Activated CD4-positive, alpha-beta memory T cell treated with anti-CD3 and anti-CD28 coated beads, Interleukin-2, amount 10 ng/mL, durations not matched to agents 7 days and 5 days (primary cell): ENCODE measurements around the gene MARF1. TPM values are rescaled to one million over a fixed set of nuclear protein-coding genes. Genes with fewer than 3 reads are reported as not detected.
"Not testable (repeated sequence)": the region's sequence is repeated elsewhere in the genome, so short reads cannot be mapped to it uniquely, and the experiment has no call there.

ENCODE experiments used
- CTCF ChIA-PET: fragments of 350-600 bp; sonication (Branson Sonifier 250); formaldehyde crosslinking; loops from one replicate; lab custom pipeline; 2021; ENCODE audit warnings: antibody characterized with exemption, inconsistent platforms; lab: Charles Lee
- POLR2A ChIA-PET: fragments of 350-600 bp; sonication (Branson Sonifier 250); formaldehyde crosslinking; loops from one replicate; lab custom pipeline; 2021; ENCODE audit warnings: antibody characterized with exemption; lab: Charles Lee
- DNase-seq: peaks from one replicate; pipeline ENCODE4 v3.0.0-alpha.2; 2020
- H3K27ac Mint-ChIP-seq: one replicate; pipeline ENCODE4 v1.8.0; 2021; ENCODE audit warnings: mild to moderate bottlenecking, mixed read lengths
- H3K27me3 Mint-ChIP-seq: one replicate; pipeline ENCODE4 v1.8.0; 2021; ENCODE audit warnings: mixed read lengths
- H3K36me3 Mint-ChIP-seq: one replicate; pipeline ENCODE4 v1.8.0; 2021; ENCODE audit warnings: low read depth, mixed read lengths
- H3K4me1 Mint-ChIP-seq: one replicate; pipeline ENCODE4 v1.8.0; 2021; ENCODE audit warnings: mixed read lengths
- H3K4me3 Mint-ChIP-seq: one replicate; pipeline ENCODE4 v1.8.0; 2021; ENCODE audit warnings: mild to moderate bottlenecking, mixed read lengths
- H3K9me3 Mint-ChIP-seq: one replicate; pipeline ENCODE4 v1.8.0; 2021; ENCODE audit warnings: mixed read lengths
- total RNA-seq, 2 experiments: library from RNA; stranded (reverse); gene quantifications; one replicate each; pipeline ENCODE4 v1.2.3, GENCODE V29; 2021

The MARF1 gene
- total RNA-seq, 2 experiments from 2014 or later: 85.4 to 85.5 TPM

- no peak overlapping the region for H3K4me3 Mint-ChIP-seq
- DNase-seq: no peak
- peak overlapping the region; percentile 99 for H3K27ac Mint-ChIP-seq
- CTCF ChIA-PET: interaction anchor here (1.0 to 3.0 kb wide), 5 partner anchors 11 to 33 kb away, joined by 3 to 11 read pairs (median 7); partner anchors contain the start of gene MARF1
- H3K9me3 Mint-ChIP-seq: no peaks in the 10 kb centered on the region
- H3K36me3 Mint-ChIP-seq: peaks cover 77% of the 10 kb centered on the region
- H3K4me1 Mint-ChIP-seq: peaks cover 56% of the 10 kb centered on the region
- H3K27me3 Mint-ChIP-seq: no peaks in the 10 kb centered on the region
- POLR2A ChIA-PET: interaction anchor here (0.7 to 3.8 kb wide), 6 partner anchors 9 to 81 kb away, joined by 3 to 50 read pairs (median 13); partner anchors contain the start of genes MARF1 and NDE1
These were observed 28.7 kb upstream of the MARF1 start for GRCh38 chr16:15671530-15672117.

- DNase-seq: no peak
- H3K9me3 Mint-ChIP-seq: no peaks in the 10 kb centered on the region
- no peaks in the 10 kb centered on the region for H3K27me3 Mint-ChIP-seq
- ChIA-PET CTCF (interaction anchor here (0.7 kb wide), 1 partner anchor 153 kb away, joined by 4 read pairs; no protein-coding TSS in a partner anchor), POLR2A (interaction anchor here (3.8 kb wide), 1 partner anchor 25 kb away, joined by 14 read pairs; the partner anchor contains the start of gene MARF1)
- no peak overlapping the region for H3K4me3 Mint-ChIP-seq
- H3K36me3 Mint-ChIP-seq: peaks cover 69% of the 10 kb centered on the region
- peaks cover 26% of the 10 kb centered on the region for H3K4me1 Mint-ChIP-seq
- no peak overlapping the region for H3K27ac Mint-ChIP-seq
These were observed 24.3 kb upstream of the MARF1 start for GRCh38 chr16:15667091-15667742.

GRCh38 chr16:15665107-15665506 lies 22.2 kb upstream of the MARF1 start:
- ChIA-PET CTCF (no interaction called here), POLR2A (interaction anchor here (3.8 kb wide), 1 partner anchor 23 kb away, joined by 14 read pairs; the partner anchor contains the start of gene MARF1)
- Mint-ChIP-seq H3K27me3 (no peaks in the 10 kb centered on the region), H3K9me3 (no peaks in the 10 kb centered on the region), H3K36me3 (peaks cover 64% of the 10 kb centered on the region), H3K27ac (no peak overlapping the region), H3K4me3 (no peak overlapping the region), H3K4me1 (peaks cover 20% of the 10 kb centered on the region)
- DNase-seq: no peak

GRCh38 chr16:15660203-15660601 lies 17.2 kb upstream of the MARF1 start:
- ChIA-PET CTCF (interaction anchor here (1.1 to 2.9 kb wide), 2 partner anchors 11 to 44 kb away, joined by 5 to 11 read pairs; no protein-coding TSS in a partner anchor), POLR2A (interaction anchor here (1.3 to 3.6 kb wide), 4 partner anchors 9 to 17 kb away, joined by 3 to 21 read pairs (median 14); partner anchors contain the start of gene MARF1)
- Mint-ChIP-seq H3K27me3 (no peaks in the 10 kb centered on the region), H3K4me3 (no peak overlapping the region), H3K4me1 (peaks cover 48% of the 10 kb centered on the region), H3K27ac (peak overlapping the region; percentile 67), H3K9me3 (no peaks in the 10 kb centered on the region), H3K36me3 (peaks cover 59% of the 10 kb centered on the region)
- no peak for DNase-seq

GRCh38 chr16:15658556-15658955 lies 15.6 kb upstream of the MARF1 start:
- CTCF ChIA-PET: interaction anchor here (0.8 to 2.9 kb wide), 5 partner anchors 13 to 46 kb away, joined by 3 to 11 read pairs (median 3); partner anchors contain the start of gene MARF1
- Mint-ChIP-seq H3K4me1 (peaks cover 54% of the 10 kb centered on the region), H3K27me3 (no peaks in the 10 kb centered on the region), H3K36me3 (peaks cover 55% of the 10 kb centered on the region), H3K9me3 (no peaks in the 10 kb centered on the region), H3K27ac (peak overlapping the region; percentile 79), H3K4me3 (no peak overlapping the region)
- DNase-seq: no peak
- POLR2A ChIA-PET: interaction anchor here (0.9 to 3.6 kb wide), 5 partner anchors 12 to 68 kb away, joined by 3 to 21 read pairs (median 5); partner anchors contain the start of gene MARF1

GRCh38 chr16:15658149-15658548 lies 15.2 kb upstream of the MARF1 start:
- ChIA-PET CTCF (interaction anchor here (1.0 to 2.9 kb wide), 5 partner anchors 13 to 46 kb away, joined by 3 to 11 read pairs (median 3); partner anchors contain the start of gene MARF1), POLR2A (interaction anchor here (0.9 to 3.6 kb wide), 4 partner anchors 13 to 24 kb away, joined by 3 to 21 read pairs (median 12); partner anchors contain the start of gene MARF1)
- H3K4me3 Mint-ChIP-seq: no peak overlapping the region
- peaks cover 57% of the 10 kb centered on the region for H3K4me1 Mint-ChIP-seq
- H3K27me3 Mint-ChIP-seq: no peaks in the 10 kb centered on the region
- peaks cover 55% of the 10 kb centered on the region for H3K36me3 Mint-ChIP-seq
- H3K27ac Mint-ChIP-seq: peak overlapping the region; percentile 52
- no peak for DNase-seq
- H3K9me3 Mint-ChIP-seq: no peaks in the 10 kb centered on the region

- DNase-seq, CTCF ChIA-PET, H3K4me3 Mint-ChIP-seq, POLR2A ChIA-PET, H3K27me3 Mint-ChIP-seq, H3K27ac Mint-ChIP-seq, H3K9me3 Mint-ChIP-seq: not testable (repeated sequence)
- H3K4me1 Mint-ChIP-seq: peaks cover 60% of the 10 kb centered on the region
- peaks cover 56% of the 10 kb centered on the region for H3K36me3 Mint-ChIP-seq
These were observed 12.6 kb upstream of the MARF1 start for GRCh38 chr16:15655561-15655960.

GRCh38 chr16:15654591-15654990 lies 11.6 kb upstream of the MARF1 start:
- peaks cover 56% of the 10 kb centered on the region for H3K36me3 Mint-ChIP-seq
- H3K4me3 Mint-ChIP-seq: no peak overlapping the region
- ChIA-PET CTCF (no interaction called here), POLR2A (no interaction called here)
- DNase-seq: no peak
- H3K9me3 Mint-ChIP-seq: no peaks in the 10 kb centered on the region
- H3K4me1 Mint-ChIP-seq: peaks cover 57% of the 10 kb centered on the region
- no peak overlapping the region for H3K27ac Mint-ChIP-seq
- H3K27me3 Mint-ChIP-seq: no peaks in the 10 kb centered on the region

GRCh38 chr16:15653227-15653626 lies 10.3 kb upstream of the MARF1 start:
- Mint-ChIP-seq H3K27ac (peak overlapping the region; percentile 52), H3K36me3 (peaks cover 50% of the 10 kb centered on the region), H3K27me3 (no peaks in the 10 kb centered on the region), H3K9me3 (no peaks in the 10 kb centered on the region), H3K4me1 (peaks cover 49% of the 10 kb centered on the region), H3K4me3 (peak overlapping the region; percentile 42)
- CTCF ChIA-PET: interaction anchor here (0.9 to 1.6 kb wide), 2 partner anchors 10 to 19 kb away, joined by 3 to 7 read pairs; no protein-coding TSS in a partner anchor
- DNase-seq: no peak
- POLR2A ChIA-PET: interaction anchor here (1.2 to 4.4 kb wide), 2 partner anchors 10 to 22 kb away, joined by 3 to 39 read pairs; partner anchors contain the start of gene MARF1

GRCh38 chr16:15652293-15653001 lies 9.5 kb upstream of the MARF1 start:
- POLR2A ChIA-PET: interaction anchor here (1.2 to 4.4 kb wide), 2 partner anchors 10 to 21 kb away, joined by 3 to 39 read pairs; partner anchors contain the start of gene MARF1
- peak overlapping the region; percentile 98 for H3K4me3 Mint-ChIP-seq
- peaks cover 42% of the 10 kb centered on the region for H3K36me3 Mint-ChIP-seq
- H3K27me3 Mint-ChIP-seq: no peaks in the 10 kb centered on the region
- H3K4me1 Mint-ChIP-seq: peaks cover 41% of the 10 kb centered on the region
- CTCF ChIA-PET: interaction anchor here (1.6 kb wide), 1 partner anchor 20 kb away, joined by 7 read pairs; no protein-coding TSS in a partner anchor
- H3K9me3 Mint-ChIP-seq: no peaks in the 10 kb centered on the region
- peak overlapping the region; percentile 45 for H3K27ac Mint-ChIP-seq
- DNase-seq: no peak

- Mint-ChIP-seq H3K4me3 (peak overlapping the region; percentile 98), H3K36me3 (peaks cover 27% of the 10 kb centered on the region), H3K27me3 (no peaks in the 10 kb centered on the region), H3K4me1 (peaks cover 31% of the 10 kb centered on the region), H3K27ac (peak overlapping the region; percentile 91), H3K9me3 (no peaks in the 10 kb centered on the region)
- ChIA-PET CTCF (interaction anchor here (1.4 kb wide), 1 partner anchor 8 kb away, joined by 4 read pairs; the partner anchor contains the start of gene MARF1), POLR2A (interaction anchor here (1.3 to 4.4 kb wide), 4 partner anchors 8 to 60 kb away, joined by 8 to 39 read pairs (median 16); partner anchors contain the start of gene MARF1)
- peak; percentile 54 for DNase-seq
These were observed 7.8 kb upstream of the MARF1 start for GRCh38 chr16:15650698-15651171.
